ENCODE data around the gene KANSL1.
"Not testable (repeated sequence)": the region's sequence is repeated elsewhere in the genome, so short reads cannot be mapped to it uniquely, and the experiment has no call there.

The KANSL1 gene

DNA sequence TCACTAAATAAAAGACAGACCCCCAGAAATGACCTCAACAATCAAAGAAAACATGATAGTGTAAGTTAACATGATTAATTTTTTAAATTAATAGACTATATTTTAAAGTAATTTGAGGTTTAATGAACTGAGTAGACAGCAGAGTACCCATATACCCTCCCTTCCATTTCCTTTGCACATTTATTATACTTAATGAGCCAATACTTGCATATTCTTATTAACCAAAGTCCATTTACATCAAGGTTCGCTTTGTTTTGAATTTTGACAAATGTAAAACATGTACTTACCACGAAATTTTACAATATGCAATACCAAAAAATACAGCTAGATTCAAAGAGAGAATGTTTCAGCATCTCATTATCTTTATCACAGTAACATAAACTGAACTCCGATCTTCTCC, 72.7 kb downstream of the KANSL1 start:
- no peak overlapping the region for H3K4me3 ChIP-seq (ENCODE audit: low read length)
- TF ChIP-seq, protein P1, sequence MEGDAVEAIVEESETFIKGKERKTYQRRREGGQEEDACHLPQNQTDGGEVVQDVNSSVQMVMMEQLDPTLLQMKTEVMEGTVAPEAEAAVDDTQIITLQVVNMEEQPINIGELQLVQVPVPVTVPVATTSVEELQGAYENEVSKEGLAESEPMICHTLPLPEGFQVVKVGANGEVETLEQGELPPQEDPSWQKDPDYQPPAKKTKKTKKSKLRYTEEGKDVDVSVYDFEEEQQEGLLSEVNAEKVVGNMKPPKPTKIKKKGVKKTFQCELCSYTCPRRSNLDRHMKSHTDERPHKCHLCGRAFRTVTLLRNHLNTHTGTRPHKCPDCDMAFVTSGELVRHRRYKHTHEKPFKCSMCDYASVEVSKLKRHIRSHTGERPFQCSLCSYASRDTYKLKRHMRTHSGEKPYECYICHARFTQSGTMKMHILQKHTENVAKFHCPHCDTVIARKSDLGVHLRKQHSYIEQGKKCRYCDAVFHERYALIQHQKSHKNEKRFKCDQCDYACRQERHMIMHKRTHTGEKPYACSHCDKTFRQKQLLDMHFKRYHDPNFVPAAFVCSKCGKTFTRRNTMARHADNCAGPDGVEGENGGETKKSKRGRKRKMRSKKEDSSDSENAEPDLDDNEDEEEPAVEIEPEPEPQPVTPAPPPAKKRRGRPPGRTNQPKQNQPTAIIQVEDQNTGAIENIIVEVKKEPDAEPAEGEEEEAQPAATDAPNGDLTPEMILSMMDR (IDR thresholded peaks at IDR 0.05; ENCODE audit: insufficient read depth, low read depth, low read length, missing control alignments) = no peak
- DNase-seq (ENCODE audit: low read depth) = no peak

DNA sequence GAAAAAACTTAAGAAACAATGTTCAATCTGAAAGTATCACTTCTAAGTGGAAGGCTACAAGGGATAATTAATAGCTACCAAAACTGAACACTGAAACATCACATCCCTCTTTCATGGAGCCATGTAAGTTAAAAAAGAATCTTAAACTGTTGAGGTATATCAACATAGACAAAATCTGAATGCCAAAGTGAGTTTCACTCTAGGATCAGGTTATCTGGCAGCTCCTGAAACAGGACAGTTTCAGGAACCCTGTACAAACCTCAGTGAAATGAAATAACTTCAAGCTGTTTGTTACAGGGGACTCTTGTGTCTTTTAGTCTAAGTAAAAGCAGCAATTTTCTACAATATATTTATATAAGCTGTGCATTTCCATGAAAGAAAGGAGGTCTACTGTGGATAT, 73.2 kb downstream of the KANSL1 start:
- DNase-seq (ENCODE audit: low read depth) = no peak
- no peak overlapping the region for H3K4me3 ChIP-seq (ENCODE audit: low read length)
- TF ChIP-seq, protein P1 (IDR thresholded peaks at IDR 0.05; ENCODE audit: insufficient read depth, low read depth, low read length, missing control alignments) = no peak

GRCh38 chr17:46118964-46119363, 74.3 kb downstream of the KANSL1 start:
- no peak overlapping the region for H3K4me3 ChIP-seq (ENCODE audit: low read length)
- TF ChIP-seq, protein P1 (IDR thresholded peaks at IDR 0.05; ENCODE audit: insufficient read depth, low read depth, low read length, missing control alignments) = no peak
- no peak for DNase-seq (ENCODE audit: low read depth)

GRCh38 chr17:46117850-46118696, 75.2 kb downstream of the KANSL1 start:
- DNase-seq (ENCODE audit: low read depth) = no peak
- no peak overlapping the region for H3K4me3 ChIP-seq (ENCODE audit: low read length)
- TF ChIP-seq, protein P1 (IDR thresholded peaks at IDR 0.05; ENCODE audit: insufficient read depth, low read depth, low read length, missing control alignments) = no peak

- no peak overlapping the region for H3K4me3 ChIP-seq (ENCODE audit: low read length)
- DNase-seq (ENCODE audit: low read depth) = no peak
- TF ChIP-seq, protein P1 (IDR thresholded peaks at IDR 0.05; ENCODE audit: insufficient read depth, low read depth, low read length, missing control alignments) = no peak
Measured at GRCh38 chr17:46117117-46117516, 76.1 kb downstream of the KANSL1 start.

GRCh38 chr17:46115699-46116098, 77.5 kb downstream of the KANSL1 start:
- DNase-seq (ENCODE audit: low read depth) = no peak
- no peak overlapping the region for H3K4me3 ChIP-seq (ENCODE audit: low read length)
- TF ChIP-seq, protein P1 (IDR thresholded peaks at IDR 0.05; ENCODE audit: insufficient read depth, low read depth, low read length, missing control alignments) = no peak

- DNase-seq (ENCODE audit: low read depth); H3K4me3 ChIP-seq (ENCODE audit: low read length): not testable (repeated sequence)
Measured at GRCh38 chr17:46111236-46111635, 82.0 kb downstream of the KANSL1 start.
